ENCODE results near the gene PCSK6.

PCSK6 gene

DNA sequence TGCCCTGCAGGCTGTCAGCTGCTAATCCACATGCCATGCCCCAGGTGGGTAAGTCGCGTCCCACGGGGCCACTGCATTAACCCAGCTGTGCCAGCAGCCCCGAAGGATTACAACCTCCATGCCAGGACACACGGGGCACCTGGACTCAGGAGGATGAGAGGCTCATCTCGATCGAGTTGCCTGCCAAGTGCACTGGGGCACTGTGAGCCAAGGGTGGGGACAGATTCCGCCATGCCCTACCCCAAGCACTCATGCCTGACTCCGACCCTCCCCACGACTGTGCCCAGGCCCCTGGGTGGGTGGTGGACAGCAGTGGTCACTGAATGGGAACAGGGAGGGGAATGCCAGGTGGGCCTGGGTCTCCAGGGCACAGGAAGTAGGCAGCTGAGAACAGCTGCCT lies 173.8 kb downstream of the PCSK6 start:
- Histone ChIP-seq H2AFZ (ENCODE audit: low read length) (no peak overlapping the region), H3K27ac (ENCODE audit: low read length) (no peak overlapping the region), H3K9me3 (replicated peaks; ENCODE audit: insufficient read depth, low read length) (no peaks in the 10 kb centered on the region), H3K4me3 (ENCODE audit: low read length) (no peak overlapping the region), H3K4me2 (ENCODE audit: low read depth, low read length) (no peak overlapping the region), H3K9ac (ENCODE audit: low read length) (no peak overlapping the region), H4K20me1 (ENCODE audit: insufficient read depth, low read length) (no peaks in the 10 kb centered on the region), H3K9me2 (replicated peaks; ENCODE audit: insufficient read depth, low read length) (no peaks in the 10 kb centered on the region), H3K79me2 (ENCODE audit: low read length) (no peaks in the 10 kb centered on the region), H3F3A (ENCODE audit: insufficient read depth, low read length) (no peaks in the 10 kb centered on the region), H3K36me3 (replicated peaks; ENCODE audit: insufficient read depth, low read length) (no peaks in the 10 kb centered on the region), H3K4me1 (ENCODE audit: low read length) (no peaks in the 10 kb centered on the region), H3K27me3 (replicated peaks; ENCODE audit: insufficient read depth, low read length) (peaks cover 29% of the 10 kb centered on the region)
- no peak for DNase-seq
- no peak for TF ChIP-seq EZH2 (optimal IDR thresholded peaks at IDR 0.05; ENCODE audit: low read depth, low read length)
- TF ChIP-seq, protein P1, sequence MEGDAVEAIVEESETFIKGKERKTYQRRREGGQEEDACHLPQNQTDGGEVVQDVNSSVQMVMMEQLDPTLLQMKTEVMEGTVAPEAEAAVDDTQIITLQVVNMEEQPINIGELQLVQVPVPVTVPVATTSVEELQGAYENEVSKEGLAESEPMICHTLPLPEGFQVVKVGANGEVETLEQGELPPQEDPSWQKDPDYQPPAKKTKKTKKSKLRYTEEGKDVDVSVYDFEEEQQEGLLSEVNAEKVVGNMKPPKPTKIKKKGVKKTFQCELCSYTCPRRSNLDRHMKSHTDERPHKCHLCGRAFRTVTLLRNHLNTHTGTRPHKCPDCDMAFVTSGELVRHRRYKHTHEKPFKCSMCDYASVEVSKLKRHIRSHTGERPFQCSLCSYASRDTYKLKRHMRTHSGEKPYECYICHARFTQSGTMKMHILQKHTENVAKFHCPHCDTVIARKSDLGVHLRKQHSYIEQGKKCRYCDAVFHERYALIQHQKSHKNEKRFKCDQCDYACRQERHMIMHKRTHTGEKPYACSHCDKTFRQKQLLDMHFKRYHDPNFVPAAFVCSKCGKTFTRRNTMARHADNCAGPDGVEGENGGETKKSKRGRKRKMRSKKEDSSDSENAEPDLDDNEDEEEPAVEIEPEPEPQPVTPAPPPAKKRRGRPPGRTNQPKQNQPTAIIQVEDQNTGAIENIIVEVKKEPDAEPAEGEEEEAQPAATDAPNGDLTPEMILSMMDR (IDR thresholded peaks at IDR 0.05; ENCODE audit: low read length) = no peak
- TF ChIP-seq EZH2phosphoT487 (IDR thresholded peaks at IDR 0.05; ENCODE audit: low read length) = no peak

DNA sequence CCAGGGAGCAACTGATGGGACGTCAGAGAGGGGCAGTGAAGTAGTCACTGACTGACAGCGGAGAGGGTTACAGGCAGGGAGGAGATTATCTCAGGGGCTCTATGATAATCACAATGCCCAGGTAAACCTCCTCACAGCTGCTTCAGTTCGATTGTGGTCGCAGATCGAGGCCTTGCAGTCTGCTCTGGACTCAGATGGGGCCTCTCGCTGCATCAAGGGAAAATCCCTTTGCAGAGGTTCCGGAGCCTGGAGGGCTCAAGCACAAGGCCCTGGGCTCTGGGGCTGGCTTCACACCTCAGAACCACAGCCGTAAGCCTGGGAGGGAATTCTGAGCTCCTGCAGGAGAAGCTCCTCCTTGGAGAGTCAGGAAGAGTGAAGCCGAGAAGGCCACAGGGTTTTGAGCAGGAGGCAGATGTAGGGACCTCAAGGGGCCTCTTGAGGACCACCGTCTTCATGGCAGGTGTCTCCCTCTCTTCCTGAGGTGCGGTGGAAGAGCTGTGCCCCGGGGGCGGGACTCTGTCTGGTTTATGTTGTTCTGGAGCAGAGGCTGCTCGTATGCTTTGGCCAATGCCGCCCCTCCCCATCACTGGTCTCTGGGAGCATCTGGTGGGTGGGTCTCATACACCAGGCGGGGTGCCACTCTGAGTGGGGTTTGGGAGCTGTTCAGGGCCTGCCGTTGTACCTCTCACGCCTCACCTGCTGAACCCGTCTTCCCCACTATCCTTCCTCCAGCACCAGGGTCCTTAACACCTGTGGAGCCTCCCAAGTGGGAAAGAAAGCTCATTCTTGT lies 175.0 kb downstream of the PCSK6 start:
- Histone ChIP-seq H3K4me3 (ENCODE audit: low read length) (no peak overlapping the region), H2AFZ (ENCODE audit: low read length) (no peak overlapping the region), H3F3A (ENCODE audit: insufficient read depth, low read length) (no peaks in the 10 kb centered on the region), H3K79me2 (ENCODE audit: low read length) (no peaks in the 10 kb centered on the region), H3K9me3 (replicated peaks; ENCODE audit: insufficient read depth, low read length) (no peaks in the 10 kb centered on the region), H3K27me3 (replicated peaks; ENCODE audit: insufficient read depth, low read length) (peaks cover 20% of the 10 kb centered on the region), H3K4me2 (ENCODE audit: low read depth, low read length) (no peak overlapping the region), H4K20me1 (ENCODE audit: insufficient read depth, low read length) (no peaks in the 10 kb centered on the region), H3K4me1 (ENCODE audit: low read length) (no peaks in the 10 kb centered on the region), H3K9ac (ENCODE audit: low read length) (no peak overlapping the region), H3K9me2 (replicated peaks; ENCODE audit: insufficient read depth, low read length) (no peaks in the 10 kb centered on the region), H3K27ac (ENCODE audit: low read length) (no peak overlapping the region), H3K36me3 (replicated peaks; ENCODE audit: insufficient read depth, low read length) (no peaks in the 10 kb centered on the region)
- DNase-seq = no peak
- TF ChIP-seq, protein P1 (IDR thresholded peaks at IDR 0.05; ENCODE audit: low read length) = no peak
- TF ChIP-seq EZH2 (optimal IDR thresholded peaks at IDR 0.05; ENCODE audit: low read depth, low read length) = no peak
- no peak for TF ChIP-seq EZH2phosphoT487 (IDR thresholded peaks at IDR 0.05; ENCODE audit: low read length)

DNA sequence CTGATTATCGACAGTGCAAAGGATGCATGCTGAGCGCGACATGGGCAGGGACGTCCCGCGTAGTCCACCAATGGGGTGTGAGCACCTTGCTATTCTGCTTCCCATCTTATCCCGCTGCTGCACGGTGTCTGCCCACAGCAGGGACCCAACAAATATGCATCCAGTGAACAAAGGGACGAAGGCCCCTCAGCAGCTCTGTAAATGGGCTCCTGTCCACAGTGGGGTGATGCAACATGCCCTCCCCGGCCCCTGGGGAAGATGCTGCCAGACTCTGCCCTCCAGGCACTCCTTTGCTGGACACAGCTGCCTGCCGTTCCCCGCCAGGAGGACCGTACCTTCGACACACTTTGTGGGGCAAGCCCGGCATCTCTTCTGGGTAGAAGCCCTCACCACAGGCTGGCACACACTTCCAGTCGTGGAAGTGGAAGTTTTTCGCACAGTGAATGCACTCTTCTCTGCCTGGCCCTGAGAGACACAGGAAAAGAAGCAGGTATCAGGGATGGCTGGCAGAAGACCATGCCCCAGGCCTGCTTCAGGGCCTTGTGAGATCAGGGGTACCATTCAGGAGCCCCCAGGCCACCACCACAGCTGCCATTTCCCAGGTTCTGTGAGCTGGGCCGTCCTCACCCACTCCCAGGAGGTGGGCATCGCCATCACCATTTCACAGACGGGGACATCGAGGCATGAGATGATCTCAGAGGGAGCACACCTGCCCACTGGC lies 176.3 kb downstream of the PCSK6 start:
- Histone ChIP-seq H2AFZ (ENCODE audit: low read length) (no peak overlapping the region), H3F3A (ENCODE audit: insufficient read depth, low read length) (no peaks in the 10 kb centered on the region), H3K36me3 (replicated peaks; ENCODE audit: insufficient read depth, low read length) (no peaks in the 10 kb centered on the region), H3K4me3 (ENCODE audit: low read length) (no peak overlapping the region), H3K4me1 (ENCODE audit: low read length) (no peaks in the 10 kb centered on the region), H3K27me3 (replicated peaks; ENCODE audit: insufficient read depth, low read length) (peaks cover 7% of the 10 kb centered on the region), H3K9me2 (replicated peaks; ENCODE audit: insufficient read depth, low read length) (no peaks in the 10 kb centered on the region), H3K9me3 (replicated peaks; ENCODE audit: insufficient read depth, low read length) (no peaks in the 10 kb centered on the region), H3K9ac (ENCODE audit: low read length) (no peak overlapping the region), H3K27ac (ENCODE audit: low read length) (no peak overlapping the region), H3K4me2 (ENCODE audit: low read depth, low read length) (no peak overlapping the region), H3K79me2 (ENCODE audit: low read length) (no peaks in the 10 kb centered on the region), H4K20me1 (ENCODE audit: insufficient read depth, low read length) (no peaks in the 10 kb centered on the region)
- no peak for DNase-seq
- TF ChIP-seq EZH2phosphoT487 (IDR thresholded peaks at IDR 0.05; ENCODE audit: low read length) (no peak), EZH2 (optimal IDR thresholded peaks at IDR 0.05; ENCODE audit: low read depth, low read length) (no peak)
- TF ChIP-seq, protein P1 (IDR thresholded peaks at IDR 0.05; ENCODE audit: low read length) = no peak

Measured in MM.1S (cell line).